ENCODE results near the gene RAB11FIP3. TPM values are rescaled to one million over a fixed set of nuclear protein-coding genes. Genes with fewer than 3 reads are reported as not detected.
A peak's percentile ranks its signal among the peaks of the same experiment; 100 is the strongest.

Gene RAB11FIP3
- total and polyA plus RNA-seq, 9 of the 15 experiments (the other 6 are each of a cell fraction or from before 2014, with no cell fraction given) = 0.46 to 13.1 (median 4.3) TPM

DNA sequence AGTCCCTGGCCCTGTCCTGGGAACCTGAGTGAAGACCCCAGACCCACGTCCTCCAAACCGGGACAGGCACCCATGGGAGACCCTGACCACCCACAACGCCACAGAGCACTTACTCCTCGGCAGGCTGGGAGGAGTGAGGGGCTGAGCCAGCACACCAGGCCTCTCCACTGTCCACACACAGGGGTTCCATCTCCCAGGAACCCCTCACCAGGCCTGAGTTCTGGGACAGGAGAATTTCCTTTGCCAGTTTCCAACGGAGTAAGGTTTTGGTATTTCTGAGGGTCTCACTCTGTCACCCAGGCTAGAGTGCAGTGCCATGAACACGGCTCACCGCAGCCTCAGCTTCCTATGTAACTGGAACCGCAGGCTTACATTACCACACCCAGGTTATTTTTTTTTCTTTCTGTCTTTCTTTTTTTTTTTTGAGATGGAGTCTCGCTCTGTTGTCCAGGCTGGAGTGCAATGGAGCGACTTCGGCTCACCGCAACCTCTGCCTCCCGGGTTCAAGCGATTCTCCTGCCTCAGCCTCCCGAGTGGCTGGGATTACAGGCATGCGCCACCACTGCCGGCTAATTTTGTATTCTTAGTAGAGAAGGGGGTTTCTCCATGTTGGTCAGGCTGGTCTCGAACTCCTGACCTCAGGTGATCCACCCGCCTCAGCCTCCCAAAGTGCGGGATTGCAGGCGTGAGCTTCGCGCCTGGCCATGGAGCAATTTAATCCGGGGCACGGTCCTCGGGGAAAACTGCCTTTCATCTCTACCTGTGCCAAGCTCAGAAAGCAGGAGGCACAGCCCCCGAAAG lies 45.3 kb upstream of the RAB11FIP3 start:
- H3K27ac ChIP-seq (ENCODE audit: extremely low read depth, low read depth, low read length) = no peak overlapping the region

DNA sequence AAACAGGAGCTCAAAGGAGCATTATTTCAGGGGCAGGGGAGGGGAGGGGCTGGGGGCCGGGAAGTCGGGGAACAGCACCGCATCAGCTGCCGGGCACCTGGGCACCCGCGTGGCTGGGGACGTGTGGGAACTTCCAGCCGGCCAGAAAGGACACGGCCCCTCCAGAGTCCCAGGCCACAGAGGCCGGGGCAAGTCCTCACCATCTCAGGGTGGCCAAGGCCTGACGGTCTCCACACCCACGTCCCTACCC lies 44.8 kb upstream of the RAB11FIP3 start:
- FAIRE-seq (no peak), DNase-seq (ENCODE audit: extremely low read depth in 1 of 4, low spot score in 3 of 4) (no peak), ATAC-seq (peak; percentile 57)
- Histone ChIP-seq H3K9me3 (replicated peaks; ENCODE audit: control insufficient read depth, insufficient read depth, low read depth, low read length) (no peaks in the 10 kb centered on the region), H3K27me3 (ENCODE audit: control insufficient read depth in 2 of 2, insufficient read depth in 2 of 2, low read length in 2 of 2) (no peaks in the 10 kb centered on the region), H2AFZ (ENCODE audit: low read depth, low read length) (no peak overlapping the region), H3K79me2 (ENCODE audit: control insufficient read depth, insufficient read depth, low read length) (peaks cover 33% of the 10 kb centered on the region), H3K36me3 (ENCODE audit: control insufficient read depth, insufficient read depth, low read length) (peaks cover 21% of the 10 kb centered on the region; the same call in 2 of the 3 replicates), H3K9ac (ENCODE audit: insufficient read depth in 1 of 2, low read depth in 2 of 2, low read length in 2 of 2) (peak overlapping the region; percentile 80 to 88; a peak in 3 of 4 replicates), H4K20me1 (replicated peaks; ENCODE audit: control insufficient read depth, insufficient read depth, low read length) (no peaks in the 10 kb centered on the region), H3K27ac (ENCODE audit: extremely low read depth, low read depth, low read length) (peak overlapping the region; percentile 75), H3K4me3 (peak overlapping the region; percentile 94), H3K4me2 (ENCODE audit: insufficient read depth, low read length) (peak overlapping the region; percentile 65), H3K4me1 (replicated peaks in 1 of 2; ENCODE audit: control insufficient read depth in 2 of 2, insufficient read depth in 2 of 2, low read length in 2 of 2) (peaks cover 0 to 64% of the 10 kb centered on the region in 2 experiments; a peak in 3 of 5 replicates), H3K9me1 (ENCODE audit: control insufficient read depth, insufficient read depth, low read length) (no peaks in the 10 kb centered on the region)
- intact Hi-C loops (cut with micrococcal nuclease) (no loop called here), in situ Hi-C loops (cut with MboI) (no loop called here)
- BruUV-seq (replicated peaks) = no TSS peak
- ChIA-PET CTCF (ENCODE audit: low intra/inter-chr PET ratio) (interaction anchor here (0.9 kb wide), 1 partner anchor 10 kb away, joined by 3 read pairs; the partner anchor contains the start of gene MRPL28), POLR2A (interaction anchor here (0.6 kb wide), 1 partner anchor 62 kb away, joined by 3 read pairs; no protein-coding TSS in a partner anchor)
- WGBS (ENCODE audit: insufficient coverage, low coverage, missing lambda C conversion rate) = 0% methylated on average over 2 of the region's 12 CpGs
- TF ChIP-seq ESRRB (CRISPR knock-in tag; IDR thresholded peaks at IDR 0.05; ENCODE audit: borderline replicate concordance) = no peak
- TF ChIP-seq, protein P1, sequence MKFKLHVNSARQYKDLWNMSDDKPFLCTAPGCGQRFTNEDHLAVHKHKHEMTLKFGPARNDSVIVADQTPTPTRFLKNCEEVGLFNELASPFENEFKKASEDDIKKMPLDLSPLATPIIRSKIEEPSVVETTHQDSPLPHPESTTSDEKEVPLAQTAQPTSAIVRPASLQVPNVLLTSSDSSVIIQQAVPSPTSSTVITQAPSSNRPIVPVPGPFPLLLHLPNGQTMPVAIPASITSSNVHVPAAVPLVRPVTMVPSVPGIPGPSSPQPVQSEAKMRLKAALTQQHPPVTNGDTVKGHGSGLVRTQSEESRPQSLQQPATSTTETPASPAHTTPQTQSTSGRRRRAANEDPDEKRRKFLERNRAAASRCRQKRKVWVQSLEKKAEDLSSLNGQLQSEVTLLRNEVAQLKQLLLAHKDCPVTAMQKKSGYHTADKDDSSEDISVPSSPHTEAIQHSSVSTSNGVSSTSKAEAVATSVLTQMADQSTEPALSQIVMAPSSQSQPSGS (CRISPR knock-in tag; IDR thresholded peaks at IDR 0.05) = no peak
- no peak for TF ChIP-seq POLR2B (IDR thresholded peaks at IDR 0.05; ENCODE audit: low read depth, partially characterized antibody)
- no peak for TF ChIP-seq SIRT6 (IDR thresholded peaks at IDR 0.05; ENCODE audit: low read depth, low read length)
- no peak for TF ChIP-seq DMBX1 (CRISPR knock-in tag; IDR thresholded peaks at IDR 0.05; ENCODE audit: borderline replicate concordance)
- TF ChIP-seq SETDB1 (IDR thresholded peaks at IDR 0.05; ENCODE audit: low read length) = no peak
- no peak for TF ChIP-seq ZFX (CRISPR knock-in tag; IDR thresholded peaks at IDR 0.05)
- TF ChIP-seq PYGO2 (tag; IDR thresholded peaks at IDR 0.05) = no peak
- TF ChIP-seq SRF (CRISPR knock-in tag; IDR thresholded peaks at IDR 0.05) = no peak
- no peak for TF ChIP-seq HDGF (IDR thresholded peaks at IDR 0.05)

More for the DNA sequence above, 45.3 kb upstream of the RAB11FIP3 start:
- H3K36me3 ChIP-seq (ENCODE audit: control insufficient read depth, insufficient read depth, low read length) = peaks cover 23% of the 10 kb centered on the region; the same call in 2 of the 3 replicates
- no peak overlapping the region for H2AFZ ChIP-seq (ENCODE audit: low read depth, low read length)
- H3K9me3 ChIP-seq (replicated peaks; ENCODE audit: control insufficient read depth, insufficient read depth, low read depth, low read length) = no peaks in the 10 kb centered on the region
- H3K9me1 ChIP-seq (ENCODE audit: control insufficient read depth, insufficient read depth, low read length) = no peaks in the 10 kb centered on the region
- DNase-seq (ENCODE audit: extremely low read depth in 1 of 4, low spot score in 3 of 4) (no peak), ATAC-seq (no peak), FAIRE-seq (no peak)
- intact Hi-C loops (cut with micrococcal nuclease) (no loop called here), in situ Hi-C loops (cut with MboI) (no loop called here)
- TSS peak; percentile 62 for BruUV-seq (replicated peaks)
- 74% methylated on average over 18 of the region's 27 CpGs for WGBS (ENCODE audit: insufficient coverage, low coverage, missing lambda C conversion rate)
- peak overlapping the region; percentile 94; the same call in 1 of the 2 replicates for H3K4me3 ChIP-seq
- H3K4me2 ChIP-seq (ENCODE audit: insufficient read depth, low read length) = no peak overlapping the region
- ChIA-PET CTCF (ENCODE audit: low intra/inter-chr PET ratio) (interaction anchor here (0.9 kb wide), 1 partner anchor 10 kb away, joined by 3 read pairs; the partner anchor contains the start of gene MRPL28), POLR2A (interaction anchor here (1.5 kb wide), 1 partner anchor 10 kb away, joined by 8 read pairs; the partner anchor contains the start of gene MRPL28)
- peaks cover 0 to 62% of the 10 kb centered on the region in 2 experiments; a peak in 3 of 5 replicates for H3K4me1 ChIP-seq (replicated peaks in 1 of 2; ENCODE audit: control insufficient read depth in 2 of 2, insufficient read depth in 2 of 2, low read length in 2 of 2)
- H3K27me3 ChIP-seq (ENCODE audit: control insufficient read depth in 2 of 2, insufficient read depth in 2 of 2, low read length in 2 of 2) = no peaks in the 10 kb centered on the region
- peak overlapping the region in 1 of 2 experiments; percentile 81; a peak in 2 of 4 replicates for H3K9ac ChIP-seq (ENCODE audit: insufficient read depth in 1 of 2, low read depth in 2 of 2, low read length in 2 of 2)
- H3K79me2 ChIP-seq (ENCODE audit: control insufficient read depth, insufficient read depth, low read length) = peaks cover 33% of the 10 kb centered on the region
- TF ChIP-seq STAT5B (CRISPR knock-in tag; IDR thresholded peaks at IDR 0.05) (no peak), PCBP1 (IDR thresholded peaks at IDR 0.05; ENCODE audit: low read depth, low read length, poor library complexity, severe bottlenecking) (peak; percentile 5), POLR2G (IDR thresholded peaks at IDR 0.05; ENCODE audit: low read depth, low read length) (peak; percentile 3; the same call in 1 of the 2 replicates), ZNF24 (IDR thresholded peaks at IDR 0.05) (no peak), CBFA2T3 (IDR thresholded peaks at IDR 0.05) (no peak)
- no peaks in the 10 kb centered on the region for H4K20me1 ChIP-seq (replicated peaks; ENCODE audit: control insufficient read depth, insufficient read depth, low read length)

All from K562 (cell line).